CD4-positive, alpha-beta T cell treated with Interleukin-2 at 100 ng/mL for 4 hours (primary cell): Measurements from ENCODE around the gene TMEM165.

Experiments used
- DNase-seq: peaks from one replicate; pipeline ENCODE4 v3.0.0-alpha.2; 2020; ENCODE audit warnings: low spot score

TMEM165 gene

DNA sequence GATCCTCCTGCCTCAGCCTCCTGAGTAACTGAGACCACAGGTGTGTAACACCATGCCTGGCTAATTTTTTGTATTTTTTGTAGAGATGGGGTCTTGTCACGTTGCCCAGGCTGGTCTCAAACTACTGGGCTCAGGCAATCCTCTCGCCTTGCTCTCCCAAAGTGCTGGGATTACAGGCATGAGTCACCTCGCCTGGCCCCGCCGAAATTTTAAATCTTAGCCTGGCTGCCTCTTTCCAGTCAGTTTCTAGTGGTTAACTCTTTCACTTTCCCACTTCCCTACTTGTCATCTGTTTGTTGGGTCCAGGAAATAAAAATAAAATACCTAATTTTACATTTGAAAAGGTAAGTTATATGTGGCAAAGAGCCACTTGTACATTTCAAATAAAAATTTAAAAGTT, 62.4 kb downstream of the TMEM165 start:
- DNase-seq = no peak

DNA sequence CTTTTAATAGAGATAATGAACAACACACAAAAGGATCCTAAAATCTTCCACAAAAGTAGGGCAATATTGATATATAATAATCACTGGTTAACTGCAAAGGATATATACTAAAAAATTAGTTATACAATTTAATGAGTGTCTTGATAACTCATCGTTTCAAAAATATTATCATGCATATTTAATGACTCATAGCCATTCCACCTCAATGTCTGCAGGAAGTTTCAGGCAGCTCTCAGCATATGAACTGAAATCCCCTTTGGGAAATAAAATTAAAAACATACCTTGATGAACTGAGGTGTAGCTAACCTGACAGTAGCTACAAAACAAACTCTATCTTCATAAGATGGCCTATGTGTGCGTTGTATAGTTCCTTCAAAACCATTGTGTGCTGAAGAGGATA, 62.9 kb downstream of the TMEM165 start:
- DNase-seq = no peak

DNA sequence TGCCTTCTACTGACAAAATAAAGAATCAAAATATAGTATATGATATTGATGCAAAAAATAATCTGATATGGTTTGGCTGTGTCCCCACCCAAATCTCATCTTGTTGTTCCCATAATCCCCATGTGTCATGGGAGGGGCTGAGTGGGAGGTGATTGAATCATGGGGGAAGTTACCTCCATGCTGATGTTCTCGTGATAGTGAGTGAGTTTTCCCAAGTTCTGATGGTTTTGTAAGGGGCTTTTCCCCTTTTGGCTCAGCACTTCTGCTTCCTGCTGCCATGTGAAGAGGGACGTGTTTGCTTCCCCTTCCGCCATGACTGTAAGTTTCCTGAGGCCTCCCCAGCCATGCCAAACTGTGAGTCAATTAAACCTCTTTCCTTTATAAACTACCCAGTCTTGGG, 70.2 kb downstream of the TMEM165 start:
- DNase-seq = no peak

DNA sequence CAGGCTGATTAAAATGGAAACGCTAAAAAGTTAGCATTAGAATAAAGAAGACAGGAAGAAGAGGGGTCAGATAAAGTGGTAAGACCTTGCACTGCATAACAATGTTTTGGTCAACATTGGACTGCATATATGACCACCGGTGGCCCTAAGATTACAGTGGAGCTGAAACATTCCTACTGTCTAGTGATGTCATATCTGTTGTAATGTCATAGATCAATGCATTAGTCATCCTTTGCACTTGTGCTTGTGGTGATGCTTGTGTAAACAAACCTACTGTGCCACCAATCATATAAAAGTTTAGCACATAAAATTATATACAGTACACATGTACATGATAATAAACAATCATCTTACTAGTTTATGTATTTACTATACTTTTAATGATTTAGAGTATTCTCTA, 73.0 kb downstream of the TMEM165 start:
- DNase-seq = no peak

DNA sequence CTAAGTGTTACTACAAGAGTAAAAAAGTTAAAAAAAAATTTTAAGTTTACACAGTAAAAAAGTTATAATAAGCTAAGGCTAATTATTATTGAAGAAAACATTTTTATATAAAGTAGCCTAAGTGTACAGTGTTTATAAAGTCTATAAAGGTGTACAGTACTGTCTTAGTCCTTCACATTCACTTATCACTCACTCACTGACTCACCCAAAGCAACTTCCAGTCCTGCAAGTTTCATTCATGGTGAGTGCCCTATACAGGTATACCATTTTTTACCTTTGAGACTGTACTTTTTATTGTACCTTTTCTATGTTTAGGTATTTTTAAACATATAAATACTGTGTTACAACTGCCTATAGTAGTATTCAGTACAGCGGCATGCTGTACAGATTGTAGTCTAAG, 74.2 kb downstream of the TMEM165 start:
- DNase-seq = no peak
